ENCODE results near the gene CABP2.

Gene CABP2

GRCh38 chr11:67525275-67525976 lies 2.2 kb upstream of the CABP2 start:
- Histone ChIP-seq H3K14ac (ENCODE audit: low read length in 2 of 2) (no peak overlapping the region), H2AK5ac (ENCODE audit: low read length, severe bottlenecking) (no peak overlapping the region), H3K4me1 (ENCODE audit: control insufficient read depth, insufficient read depth, low read depth, low read length) (peaks cover 10% of the 10 kb centered on the region), H3K4ac (ENCODE audit: low read depth in 1 of 2, low read length in 2 of 2) (no peak overlapping the region), H4K91ac (ENCODE audit: low read length) (no peak overlapping the region), H3K9me3 (ENCODE audit: control insufficient read depth, low read length) (peaks cover 3% of the 10 kb centered on the region), H2BK15ac (ENCODE audit: low read depth, poor library complexity, severe bottlenecking) (no peak overlapping the region), H3K18ac (ENCODE audit: low read depth in 1 of 2, low read length in 2 of 2) (no peak overlapping the region), H3K27ac (ENCODE audit: low read length, poor library complexity, severe bottlenecking) (no peak overlapping the region), H3K79me1 (replicated peaks; ENCODE audit: low read length, poor library complexity, severe bottlenecking) (no peaks in the 10 kb centered on the region), H2BK12ac (ENCODE audit: low read length in 2 of 2) (no peak overlapping the region), H2AFZ (ENCODE audit: low read depth, low read length) (no peak overlapping the region), H2BK120ac (ENCODE audit: low read depth, low read length) (no peak overlapping the region), H3K9ac (ENCODE audit: low read length) (no peak overlapping the region), H3K36me3 (ENCODE audit: control insufficient read depth in 1 of 2, insufficient read depth in 2 of 2, low read depth in 1 of 2, low read length in 2 of 2) (no peaks in the 10 kb centered on the region), H2BK5ac (ENCODE audit: low read depth, low read length, poor library complexity, severe bottlenecking) (no peak overlapping the region), H3K23ac (ENCODE audit: low read length in 2 of 2) (no peak overlapping the region), H3K27me3 (ENCODE audit: control insufficient read depth in 1 of 2, insufficient read depth in 1 of 2, low read length in 2 of 2) (peaks cover 0 to 49% of the 10 kb centered on the region in 2 experiments), H4K8ac (ENCODE audit: low read length) (no peak overlapping the region), H3K4me3 (ENCODE audit: insufficient read depth in 1 of 2, low read depth in 1 of 2, low read length in 2 of 2) (no peak overlapping the region), H3K4me2 (ENCODE audit: low read length, poor library complexity, severe bottlenecking) (no peak overlapping the region)
- 70% methylated on average over 5 of the region's 5 CpGs for WGBS
- DNase-seq: no peak

GRCh38 chr11:67524480-67524808 lies 1.2 kb upstream of the CABP2 start:
- no peak overlapping the region for H3K4ac ChIP-seq (ENCODE audit: low read depth in 1 of 2, low read length in 2 of 2)
- no peak overlapping the region for H4K8ac ChIP-seq (ENCODE audit: low read length)
- H3K4me2 ChIP-seq (ENCODE audit: low read length, poor library complexity, severe bottlenecking): no peak overlapping the region
- H3K4me1 ChIP-seq (ENCODE audit: control insufficient read depth, insufficient read depth, low read depth, low read length): peaks cover 3% of the 10 kb centered on the region
- no peak overlapping the region for H2AFZ ChIP-seq (ENCODE audit: low read depth, low read length)
- no peak overlapping the region for H3K4me3 ChIP-seq (ENCODE audit: insufficient read depth in 1 of 2, low read depth in 1 of 2, low read length in 2 of 2)
- H3K23ac ChIP-seq (ENCODE audit: low read length in 2 of 2): no peak overlapping the region
- no peak overlapping the region for H2AK5ac ChIP-seq (ENCODE audit: low read length, severe bottlenecking)
- H3K27me3 ChIP-seq (ENCODE audit: control insufficient read depth in 1 of 2, insufficient read depth in 1 of 2, low read length in 2 of 2): peaks cover 0 to 47% of the 10 kb centered on the region in 2 experiments
- H2BK5ac ChIP-seq (ENCODE audit: low read depth, low read length, poor library complexity, severe bottlenecking): no peak overlapping the region
- no peak overlapping the region for H2BK15ac ChIP-seq (ENCODE audit: low read depth, poor library complexity, severe bottlenecking)
- H2BK120ac ChIP-seq (ENCODE audit: low read depth, low read length): no peak overlapping the region
- WGBS: 81% methylated on average over 9 of the region's 9 CpGs
- H3K79me1 ChIP-seq (replicated peaks; ENCODE audit: low read length, poor library complexity, severe bottlenecking): no peaks in the 10 kb centered on the region
- no peak overlapping the region for H3K18ac ChIP-seq (ENCODE audit: low read depth in 1 of 2, low read length in 2 of 2)
- H3K9ac ChIP-seq (ENCODE audit: low read length): no peak overlapping the region
- no peaks in the 10 kb centered on the region for H3K36me3 ChIP-seq (ENCODE audit: control insufficient read depth in 1 of 2, insufficient read depth in 2 of 2, low read depth in 1 of 2, low read length in 2 of 2)
- no peak overlapping the region for H2BK12ac ChIP-seq (ENCODE audit: low read length in 2 of 2)
- no peak overlapping the region for H3K14ac ChIP-seq (ENCODE audit: low read length in 2 of 2)
- no peak overlapping the region for H4K91ac ChIP-seq (ENCODE audit: low read length)
- no peak for DNase-seq
- H3K9me3 ChIP-seq (ENCODE audit: control insufficient read depth, low read length): peaks cover 3% of the 10 kb centered on the region
- H3K27ac ChIP-seq (ENCODE audit: low read length, poor library complexity, severe bottlenecking): no peak overlapping the region

- Histone ChIP-seq H3K9me3 (ENCODE audit: control insufficient read depth, low read length) (peaks cover 3% of the 10 kb centered on the region), H3K79me1 (replicated peaks; ENCODE audit: low read length, poor library complexity, severe bottlenecking) (no peaks in the 10 kb centered on the region), H3K23ac (ENCODE audit: low read length in 2 of 2) (no peak overlapping the region), H4K91ac (ENCODE audit: low read length) (no peak overlapping the region), H3K36me3 (ENCODE audit: control insufficient read depth in 1 of 2, insufficient read depth in 2 of 2, low read depth in 1 of 2, low read length in 2 of 2) (no peaks in the 10 kb centered on the region), H3K9ac (ENCODE audit: low read length) (no peak overlapping the region), H2BK12ac (ENCODE audit: low read length in 2 of 2) (no peak overlapping the region), H3K4me2 (ENCODE audit: low read length, poor library complexity, severe bottlenecking) (no peak overlapping the region), H2BK15ac (ENCODE audit: low read depth, poor library complexity, severe bottlenecking) (peak overlapping the region; percentile 12), H3K4me3 (ENCODE audit: insufficient read depth in 1 of 2, low read depth in 1 of 2, low read length in 2 of 2) (no peak overlapping the region), H3K18ac (ENCODE audit: low read depth in 1 of 2, low read length in 2 of 2) (no peak overlapping the region), H3K14ac (ENCODE audit: low read length in 2 of 2) (no peak overlapping the region), H2AK5ac (ENCODE audit: low read length, severe bottlenecking) (no peak overlapping the region), H3K4me1 (ENCODE audit: control insufficient read depth, insufficient read depth, low read depth, low read length) (peaks cover 3% of the 10 kb centered on the region), H2AFZ (ENCODE audit: low read depth, low read length) (no peak overlapping the region), H2BK5ac (ENCODE audit: low read depth, low read length, poor library complexity, severe bottlenecking) (no peak overlapping the region), H2BK120ac (ENCODE audit: low read depth, low read length) (no peak overlapping the region), H3K27me3 (ENCODE audit: control insufficient read depth in 1 of 2, insufficient read depth in 1 of 2, low read length in 2 of 2) (peaks cover 3 to 53% of the 10 kb centered on the region in 2 experiments), H3K27ac (ENCODE audit: low read length, poor library complexity, severe bottlenecking) (no peak overlapping the region), H3K4ac (ENCODE audit: low read depth in 1 of 2, low read length in 2 of 2) (no peak overlapping the region), H4K8ac (ENCODE audit: low read length) (no peak overlapping the region)
- DNase-seq: no peak
- WGBS: 86% methylated on average over 24 of the region's 25 CpGs
Observed at GRCh38 chr11:67523556-67524479, 572 bp upstream of the CABP2 start.

- H2BK120ac ChIP-seq (ENCODE audit: low read depth, low read length): no peak overlapping the region
- no peaks in the 10 kb centered on the region for H3K79me1 ChIP-seq (replicated peaks; ENCODE audit: low read length, poor library complexity, severe bottlenecking)
- no peak overlapping the region for H2BK5ac ChIP-seq (ENCODE audit: low read depth, low read length, poor library complexity, severe bottlenecking)
- H2BK12ac ChIP-seq (ENCODE audit: low read length in 2 of 2): no peak overlapping the region
- DNase-seq: no peak
- no peak overlapping the region for H3K4ac ChIP-seq (ENCODE audit: low read depth in 1 of 2, low read length in 2 of 2)
- peaks cover 3 to 58% of the 10 kb centered on the region in 2 experiments for H3K27me3 ChIP-seq (ENCODE audit: control insufficient read depth in 1 of 2, insufficient read depth in 1 of 2, low read length in 2 of 2)
- no peak overlapping the region for H3K23ac ChIP-seq (ENCODE audit: low read length in 2 of 2)
- no peak overlapping the region for H3K18ac ChIP-seq (ENCODE audit: low read depth in 1 of 2, low read length in 2 of 2)
- H3K9ac ChIP-seq (ENCODE audit: low read length): no peak overlapping the region
- no peak overlapping the region for H4K91ac ChIP-seq (ENCODE audit: low read length)
- H3K4me3 ChIP-seq (ENCODE audit: insufficient read depth in 1 of 2, low read depth in 1 of 2, low read length in 2 of 2): no peak overlapping the region
- H3K27ac ChIP-seq (ENCODE audit: low read length, poor library complexity, severe bottlenecking): no peak overlapping the region
- no peak overlapping the region for H3K4me2 ChIP-seq (ENCODE audit: low read length, poor library complexity, severe bottlenecking)
- 92% methylated on average over 12 of the region's 15 CpGs for WGBS
- no peak overlapping the region for H3K14ac ChIP-seq (ENCODE audit: low read length in 2 of 2)
- peaks cover 3% of the 10 kb centered on the region for H3K4me1 ChIP-seq (ENCODE audit: control insufficient read depth, insufficient read depth, low read depth, low read length)
- H3K36me3 ChIP-seq (ENCODE audit: control insufficient read depth in 1 of 2, insufficient read depth in 2 of 2, low read depth in 1 of 2, low read length in 2 of 2): no peaks in the 10 kb centered on the region
- peaks cover 3% of the 10 kb centered on the region for H3K9me3 ChIP-seq (ENCODE audit: control insufficient read depth, low read length)
- no peak overlapping the region for H2BK15ac ChIP-seq (ENCODE audit: low read depth, poor library complexity, severe bottlenecking)
- no peak overlapping the region for H2AK5ac ChIP-seq (ENCODE audit: low read length, severe bottlenecking)
- no peak overlapping the region for H4K8ac ChIP-seq (ENCODE audit: low read length)
- H2AFZ ChIP-seq (ENCODE audit: low read depth, low read length): no peak overlapping the region
Observed at GRCh38 chr11:67522338-67522737, 908 bp downstream of the CABP2 start.

Data from mesenchymal stem cell (in vitro differentiated cells and primary cell).